ENCODE results near the gene GPR173.

Gene GPR173

DNA sequence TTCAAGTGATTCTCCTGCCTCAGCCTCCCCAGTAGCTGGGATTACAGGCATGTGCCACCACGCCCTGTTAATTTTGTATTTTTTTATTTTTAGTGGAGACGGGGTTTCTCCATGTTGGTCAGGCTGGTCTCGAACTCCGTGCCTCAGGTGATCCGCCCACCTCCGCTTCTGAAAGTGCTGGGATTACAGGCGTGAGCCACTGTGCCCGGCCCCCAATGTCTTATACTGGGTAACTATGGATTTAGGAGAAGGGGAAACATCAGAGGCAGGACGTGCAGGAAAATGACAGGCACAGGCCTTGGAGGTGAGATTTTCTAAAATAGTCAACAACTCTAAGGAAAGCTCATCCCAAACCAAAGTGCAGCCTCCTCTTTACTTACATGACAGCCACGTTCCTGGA, 22.5 kb downstream of the GPR173 start:
- DNase-seq (ENCODE audit: low read depth in 2 of 2), result no peak

DNA sequence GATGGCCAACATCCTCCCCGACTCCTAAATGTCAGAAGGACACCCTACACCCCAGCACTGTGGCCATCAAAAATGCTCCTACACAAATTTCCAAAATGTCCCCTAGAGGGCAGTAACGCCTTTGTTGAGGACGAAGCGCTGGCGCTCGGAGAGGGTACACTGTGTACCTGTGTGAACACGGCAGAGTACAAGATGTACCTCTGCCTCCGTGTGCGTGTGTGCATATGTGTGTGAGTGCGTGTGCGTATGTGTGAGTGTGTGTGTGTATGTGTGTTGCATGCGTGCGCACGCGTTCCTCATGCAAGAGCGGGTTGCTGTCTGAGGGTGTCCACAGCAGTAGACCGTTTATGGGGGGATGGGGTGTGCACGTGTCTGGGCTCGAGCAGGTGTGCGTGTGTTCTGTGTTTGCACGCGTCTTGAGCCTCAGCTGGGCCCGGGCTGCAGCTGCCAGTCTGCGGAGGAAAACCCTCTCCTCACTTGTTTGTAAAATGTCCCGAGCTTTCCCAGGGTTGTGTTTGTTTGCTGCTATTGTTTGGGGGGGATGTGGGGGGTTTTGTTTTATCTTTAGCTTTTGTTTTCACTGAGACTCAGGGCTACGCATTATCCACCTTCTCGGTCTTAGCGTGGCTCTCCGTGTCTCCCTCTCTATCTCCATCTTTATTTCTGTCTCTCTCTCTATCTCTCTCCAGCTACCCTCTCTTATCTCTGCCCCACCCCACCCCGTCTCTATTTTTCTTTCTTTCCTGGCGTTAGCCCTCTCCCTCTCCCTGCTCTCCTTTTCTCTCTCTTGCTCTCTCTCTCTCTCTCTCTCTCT, 23.2 kb downstream of the GPR173 start:
- DNase-seq (ENCODE audit: low read depth in 2 of 2), result peak; percentile 45 to 52

DNA sequence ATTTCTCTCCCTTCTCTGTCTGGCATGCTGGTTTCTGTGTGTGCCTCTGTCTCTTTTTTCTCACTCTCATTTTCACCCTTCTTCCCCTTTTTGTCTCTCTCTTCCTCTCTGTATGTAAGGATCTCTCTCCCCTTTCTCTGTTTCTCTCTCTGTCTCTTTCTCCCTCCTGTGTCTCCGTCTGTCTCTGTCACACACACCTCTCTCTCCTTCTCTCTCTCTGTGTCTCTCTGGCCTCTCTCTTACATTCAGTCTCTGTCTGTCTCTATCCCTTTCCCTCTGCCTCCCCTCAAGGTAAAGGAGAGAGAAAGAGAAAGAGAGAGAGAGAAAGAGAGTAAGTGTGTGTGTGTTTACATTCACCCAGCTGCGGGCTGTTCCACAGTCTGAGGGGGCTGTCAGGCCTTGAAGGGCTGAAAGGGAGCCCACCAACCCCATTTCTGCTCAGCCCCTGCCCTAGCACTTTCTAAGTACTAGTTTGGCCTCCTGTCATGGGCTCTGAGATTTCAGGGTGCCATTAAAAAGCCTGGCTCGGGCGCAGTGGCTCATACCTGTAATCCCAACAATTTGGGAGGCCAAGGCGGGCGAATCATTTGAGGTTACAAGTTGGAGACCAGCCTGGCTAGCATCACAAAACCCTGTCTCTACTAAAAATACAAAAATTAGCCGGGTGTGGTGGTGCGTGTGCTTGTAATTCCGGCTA, 24.0 kb downstream of the GPR173 start:
- DNase-seq (ENCODE audit: low read depth in 2 of 2), result no peak

DNA sequence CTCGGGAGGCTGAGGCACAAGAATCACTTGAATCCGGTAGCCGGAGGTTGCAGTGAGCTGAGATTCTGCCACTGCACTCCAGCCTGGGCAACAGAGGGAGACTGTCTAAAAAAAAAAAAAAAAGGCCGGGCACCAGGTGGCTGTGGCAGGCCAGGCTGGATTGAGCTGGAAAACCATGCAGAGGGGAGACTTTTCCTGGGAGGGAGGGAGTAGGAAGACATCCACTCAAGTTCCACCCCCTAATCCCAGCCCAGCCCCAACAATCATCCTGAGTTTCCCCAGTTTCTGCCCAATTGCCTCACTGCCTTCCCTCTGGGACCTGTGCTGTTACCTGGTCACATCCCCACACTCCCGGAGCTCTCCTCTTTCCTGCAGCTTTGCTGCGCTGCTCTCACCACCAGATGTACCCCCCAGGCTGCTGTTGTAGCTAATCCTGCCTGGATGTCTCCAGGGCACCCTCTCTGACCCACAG, 24.6 kb downstream of the GPR173 start:
- no peak for DNase-seq (ENCODE audit: low read depth in 2 of 2)

DNA sequence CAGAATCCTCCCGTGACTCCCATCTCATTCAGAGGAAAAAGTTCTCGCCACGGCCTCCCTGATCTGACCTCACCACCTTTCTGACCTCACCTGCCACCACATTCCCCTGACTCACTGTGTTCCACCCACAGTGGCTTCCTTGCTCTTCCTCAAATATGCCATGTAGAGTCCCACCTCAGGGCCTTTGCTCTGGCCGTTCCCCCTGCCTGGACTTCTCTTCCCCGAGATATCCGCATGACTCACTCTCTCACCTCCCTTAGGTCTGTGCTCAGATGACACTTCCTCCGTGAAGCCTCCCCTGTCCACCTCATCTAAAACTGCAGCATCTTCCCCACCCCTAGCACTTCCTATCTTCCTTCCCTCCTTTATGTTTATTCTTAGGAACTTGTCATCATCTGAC, 26.4 kb downstream of the GPR173 start:
- DNase-seq (ENCODE audit: low read depth in 2 of 2), result no peak

DNA sequence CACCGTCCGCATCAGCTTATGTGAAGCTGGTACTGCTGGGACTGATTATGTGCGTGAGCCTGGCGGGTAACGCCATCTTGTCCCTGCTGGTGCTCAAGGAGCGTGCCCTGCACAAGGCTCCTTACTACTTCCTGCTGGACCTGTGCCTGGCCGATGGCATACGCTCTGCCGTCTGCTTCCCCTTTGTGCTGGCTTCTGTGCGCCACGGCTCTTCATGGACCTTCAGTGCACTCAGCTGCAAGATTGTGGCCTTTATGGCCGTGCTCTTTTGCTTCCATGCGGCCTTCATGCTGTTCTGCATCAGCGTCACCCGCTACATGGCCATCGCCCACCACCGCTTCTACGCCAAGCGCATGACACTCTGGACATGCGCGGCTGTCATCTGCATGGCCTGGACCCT, 28.1 kb downstream of the GPR173 start:
- DNase-seq (ENCODE audit: low read depth in 2 of 2), result no peak

DNA sequence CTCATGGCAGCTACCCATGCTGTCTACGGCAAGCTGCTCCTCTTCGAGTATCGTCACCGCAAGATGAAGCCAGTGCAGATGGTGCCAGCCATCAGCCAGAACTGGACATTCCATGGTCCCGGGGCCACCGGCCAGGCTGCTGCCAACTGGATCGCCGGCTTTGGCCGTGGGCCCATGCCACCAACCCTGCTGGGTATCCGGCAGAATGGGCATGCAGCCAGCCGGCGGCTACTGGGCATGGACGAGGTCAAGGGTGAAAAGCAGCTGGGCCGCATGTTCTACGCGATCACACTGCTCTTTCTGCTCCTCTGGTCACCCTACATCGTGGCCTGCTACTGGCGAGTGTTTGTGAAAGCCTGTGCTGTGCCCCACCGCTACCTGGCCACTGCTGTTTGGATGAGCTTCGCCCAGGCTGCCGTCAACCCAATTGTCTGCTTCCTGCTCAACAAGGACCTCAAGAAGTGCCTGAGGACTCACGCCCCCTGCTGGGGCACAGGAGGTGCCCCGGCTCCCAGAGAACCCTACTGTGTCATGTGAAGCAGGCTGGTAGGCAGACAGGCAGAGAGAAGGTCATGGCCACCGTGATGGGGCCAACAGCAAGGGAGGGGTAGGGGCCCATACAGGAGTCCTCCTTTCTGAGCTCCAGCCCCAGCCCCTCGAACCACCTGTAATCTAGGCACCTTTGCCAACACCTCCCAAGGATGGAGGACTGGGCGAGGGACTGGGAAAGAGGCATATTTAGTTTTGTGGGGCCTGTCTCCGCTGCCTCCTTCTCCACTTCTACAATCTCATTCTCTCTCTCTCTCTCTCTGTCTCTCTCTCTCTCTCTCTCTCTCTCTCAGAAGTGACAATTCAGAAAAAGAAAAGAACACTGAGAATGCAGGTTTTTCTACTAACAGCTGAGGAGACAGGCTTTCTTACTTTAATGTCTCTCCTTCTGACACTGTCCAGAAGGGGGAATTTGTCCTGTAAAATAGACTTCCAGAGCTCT, 28.9 kb downstream of the GPR173 start:
- DNase-seq (ENCODE audit: low read depth in 2 of 2), result no peak

DNA sequence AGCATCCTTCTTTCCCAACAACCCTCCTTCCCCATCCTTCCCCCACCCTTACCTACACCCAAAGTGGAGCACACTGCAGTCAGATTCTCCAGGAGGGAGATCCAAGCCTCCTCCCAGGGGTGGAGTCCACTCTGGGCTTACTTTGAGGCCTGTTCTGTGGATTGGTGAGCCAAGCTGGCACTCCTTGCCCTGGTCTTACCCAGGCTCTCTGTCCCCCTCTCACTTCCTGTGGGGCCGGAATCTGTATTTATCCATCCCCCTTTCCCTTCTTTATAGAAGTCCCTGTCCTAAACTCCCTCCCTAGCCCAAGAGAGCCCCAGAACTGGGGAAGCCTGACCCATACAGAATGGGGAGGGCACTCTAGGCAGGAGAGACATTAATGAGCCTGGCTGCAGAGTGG, 30.4 kb downstream of the GPR173 start:
- DNase-seq (ENCODE audit: low read depth in 2 of 2), result no peak

DNA sequence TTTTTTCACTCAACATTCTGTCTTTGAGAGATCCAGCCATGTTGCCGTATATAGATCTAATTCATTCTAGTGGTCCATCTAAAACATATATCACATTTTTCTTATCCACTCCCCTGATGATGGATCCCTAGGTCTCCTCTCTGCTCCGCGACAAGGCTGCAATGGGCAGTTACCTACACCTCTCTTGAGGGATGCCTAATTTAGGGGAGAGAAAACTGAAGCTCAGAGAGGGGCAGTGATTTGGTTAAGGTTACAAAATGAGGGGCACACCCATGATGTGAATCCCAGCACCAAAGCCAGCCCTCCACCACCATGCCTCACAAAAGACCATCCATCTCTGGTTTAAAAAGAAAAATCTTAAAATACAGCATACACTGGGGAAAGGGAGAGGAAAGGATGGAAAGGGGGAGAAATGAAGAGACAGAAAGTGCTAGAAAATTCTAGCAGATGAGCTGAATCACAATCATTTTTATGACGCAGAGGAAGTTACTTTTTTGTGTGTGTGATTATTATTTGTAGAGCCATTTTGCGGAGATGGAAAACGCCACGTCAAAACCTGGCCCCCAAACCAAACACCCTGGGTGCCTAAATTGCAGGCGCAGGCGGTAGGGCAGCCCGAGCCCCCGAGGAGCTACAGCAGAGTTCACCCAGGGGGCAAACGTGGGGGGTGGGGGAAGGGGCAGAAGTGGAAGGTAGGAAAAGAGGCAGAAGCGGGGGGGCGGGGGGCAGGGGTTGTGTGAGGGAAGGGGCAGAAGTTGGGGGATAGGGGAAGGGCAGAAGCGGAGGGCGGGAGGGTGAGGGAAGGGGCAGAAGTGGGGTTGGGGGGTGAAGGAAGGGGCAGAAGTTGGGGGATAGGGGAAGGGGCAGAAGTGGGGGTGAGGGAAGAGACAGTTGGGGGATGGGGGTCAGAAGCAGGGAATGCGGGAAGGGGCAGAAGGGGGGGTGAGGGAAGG, 32.3 kb downstream of the GPR173 start:
- peak in 1 of 2 donors; percentile 27 for DNase-seq (ENCODE audit: low read depth in 2 of 2)

DNA sequence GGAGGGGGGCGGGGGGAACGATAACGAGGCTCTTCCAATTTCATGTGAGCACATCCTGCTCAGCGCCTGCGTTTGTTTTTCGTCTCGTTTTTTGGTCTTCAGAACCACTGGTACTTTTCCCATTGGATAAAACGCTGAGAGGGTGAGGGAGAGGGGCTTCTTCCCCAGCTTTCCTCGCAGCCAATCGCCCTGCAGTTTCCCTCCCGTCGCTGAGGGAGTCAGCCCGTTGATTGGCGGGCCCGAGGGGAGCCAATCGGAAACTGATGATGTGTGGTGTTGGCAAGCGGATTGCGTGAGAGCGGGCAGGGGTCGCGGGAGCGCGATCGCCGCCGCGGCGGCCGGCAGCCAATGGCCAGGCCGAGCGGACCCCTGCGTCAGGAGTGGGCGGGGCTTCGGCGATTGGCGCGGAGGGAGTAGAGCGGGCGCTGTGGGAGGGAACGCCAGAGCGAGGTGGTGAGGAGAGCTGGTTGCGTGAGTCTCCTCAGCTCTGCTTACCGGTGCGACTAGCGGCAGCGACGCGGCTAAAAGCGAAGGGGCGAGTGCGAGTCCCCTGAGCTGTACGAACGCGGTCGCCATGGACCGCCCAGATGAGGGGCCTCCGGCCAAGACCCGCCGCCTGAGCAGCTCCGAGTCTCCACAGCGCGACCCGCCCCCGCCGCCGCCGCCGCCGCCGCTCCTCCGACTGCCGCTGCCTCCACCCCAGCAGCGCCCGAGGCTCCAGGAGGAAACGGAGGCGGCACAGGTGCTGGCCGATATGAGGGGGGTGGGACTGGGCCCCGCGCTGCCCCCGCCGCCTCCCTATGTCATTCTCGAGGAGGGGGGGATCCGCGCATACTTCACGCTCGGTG, 33.6 kb downstream of the GPR173 start, which contains the start of gene TSPYL2:
TSPYL2 (plus strand) TSS at position 443 of the 848 bp plus-strand sequence; CDS start at position 575, 132 bp downstream.
- DNase-seq (ENCODE audit: low read depth in 2 of 2), result peak; percentile 86 to 92

DNA sequence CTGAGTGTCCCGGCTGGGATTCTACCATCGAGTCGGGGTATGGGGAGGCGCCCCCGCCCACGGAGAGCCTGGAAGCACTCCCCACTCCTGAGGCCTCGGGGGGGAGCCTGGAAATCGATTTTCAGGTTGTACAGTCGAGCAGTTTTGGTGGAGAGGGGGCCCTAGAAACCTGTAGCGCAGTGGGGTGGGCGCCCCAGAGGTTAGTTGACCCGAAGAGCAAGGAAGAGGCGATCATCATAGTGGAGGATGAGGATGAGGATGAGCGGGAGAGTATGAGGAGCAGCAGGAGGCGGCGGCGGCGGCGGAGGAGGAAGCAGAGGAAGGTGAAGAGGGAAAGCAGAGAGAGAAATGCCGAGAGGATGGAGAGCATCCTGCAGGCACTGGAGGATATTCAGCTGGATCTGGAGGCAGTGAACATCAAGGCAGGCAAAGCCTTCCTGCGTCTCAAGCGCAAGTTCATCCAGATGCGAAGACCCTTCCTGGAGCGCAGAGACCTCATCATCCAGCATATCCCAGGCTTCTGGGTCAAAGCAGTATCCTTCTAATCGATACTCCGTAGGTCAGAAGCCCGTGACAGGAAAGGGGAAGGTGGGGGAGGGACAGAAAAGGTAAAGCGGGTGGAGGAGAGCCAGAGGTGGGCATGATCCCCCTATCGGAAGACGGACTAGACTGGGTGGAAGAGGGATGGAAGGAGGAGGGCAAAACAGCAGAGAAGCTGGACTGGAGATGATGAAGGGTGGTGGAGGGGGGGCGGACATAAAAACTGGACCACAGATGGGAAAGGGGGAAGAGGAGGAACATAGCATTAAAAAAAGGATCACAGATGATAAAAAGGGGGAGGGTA, 34.4 kb downstream of the GPR173 start:
- DNase-seq (ENCODE audit: low read depth in 2 of 2), result no peak

DNA sequence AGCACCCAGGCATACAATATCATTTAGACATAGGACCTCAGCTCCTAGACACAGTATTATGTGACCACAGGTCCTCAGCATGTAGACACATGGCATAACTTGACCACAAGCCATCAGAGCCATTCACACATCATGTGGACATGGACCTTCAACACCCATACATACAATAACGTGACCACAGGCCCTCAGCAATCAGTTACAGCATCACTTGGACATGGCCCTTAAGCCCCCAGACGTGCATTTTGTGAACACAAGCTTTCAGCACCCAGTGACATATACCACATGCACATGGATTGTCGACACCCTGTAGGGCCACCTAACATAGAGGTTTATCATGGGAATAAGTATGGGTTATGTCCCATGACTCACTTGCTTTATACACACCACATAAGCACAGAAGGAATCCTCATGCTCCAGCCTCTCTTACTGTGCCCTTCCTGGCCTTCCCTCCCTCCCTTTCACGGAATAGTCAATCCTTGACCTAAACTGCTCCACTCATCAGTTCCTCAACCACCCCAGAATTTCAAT, 35.5 kb downstream of the GPR173 start:
- DNase-seq (ENCODE audit: low read depth in 2 of 2), result no peak

DNA sequence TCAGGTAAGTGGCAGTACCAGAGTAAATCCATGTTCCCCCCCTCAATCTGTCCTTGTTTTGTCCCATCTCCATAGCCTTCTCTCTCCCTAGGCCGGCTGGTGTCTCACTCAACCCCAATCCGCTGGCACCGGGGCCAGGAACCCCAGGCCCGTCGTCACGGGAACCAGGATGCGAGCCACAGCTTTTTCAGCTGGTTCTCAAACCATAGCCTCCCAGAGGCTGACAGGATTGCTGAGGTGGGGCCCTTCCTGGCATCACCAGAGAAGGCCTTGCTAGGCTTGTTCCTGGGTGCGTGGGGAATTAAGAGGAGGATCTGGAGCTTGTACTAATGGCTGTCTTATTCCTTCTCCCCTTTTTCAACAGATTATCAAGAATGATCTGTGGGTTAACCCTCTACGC, 36.3 kb downstream of the GPR173 start:
- no peak for DNase-seq (ENCODE audit: low read depth in 2 of 2)

DNA sequence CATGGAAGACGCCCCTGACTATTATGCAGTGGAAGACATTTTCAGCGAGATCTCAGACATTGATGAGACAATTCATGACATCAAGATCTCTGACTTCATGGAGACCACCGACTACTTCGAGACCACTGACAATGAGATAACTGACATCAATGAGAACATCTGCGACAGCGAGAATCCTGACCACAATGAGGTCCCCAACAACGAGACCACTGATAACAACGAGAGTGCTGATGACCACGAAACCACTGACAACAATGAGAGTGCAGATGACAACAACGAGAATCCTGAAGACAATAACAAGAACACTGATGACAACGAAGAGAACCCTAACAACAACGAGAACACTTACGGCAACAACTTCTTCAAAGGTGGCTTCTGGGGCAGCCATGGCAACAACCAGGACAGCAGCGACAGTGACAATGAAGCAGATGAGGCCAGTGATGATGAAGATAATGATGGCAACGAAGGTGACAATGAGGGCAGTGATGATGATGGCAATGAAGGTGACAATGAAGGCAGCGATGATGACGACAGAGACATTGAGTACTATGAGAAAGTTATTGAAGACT, 37.2 kb downstream of the GPR173 start:
- DNase-seq (ENCODE audit: low read depth in 2 of 2), result no peak

DNA sequence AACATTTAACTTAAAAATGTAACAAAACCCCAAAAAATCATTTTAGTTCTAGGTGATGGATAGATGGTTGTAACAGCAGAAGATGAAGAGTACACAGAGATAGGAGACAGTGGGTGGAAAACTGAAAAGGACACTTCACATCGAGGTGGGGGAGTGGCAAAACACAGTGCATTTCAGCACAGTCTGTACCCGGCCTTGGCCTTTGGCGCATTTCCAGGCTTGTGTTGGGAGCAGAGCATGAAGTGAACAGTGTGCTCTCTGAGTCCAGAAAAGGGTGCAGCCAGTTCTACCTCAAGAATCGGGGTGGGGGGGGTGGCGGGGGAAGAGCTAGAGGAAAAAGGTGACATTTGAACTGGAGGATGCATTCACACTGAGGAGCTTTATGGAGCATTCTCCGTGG, 37.9 kb downstream of the GPR173 start:
- no peak for DNase-seq (ENCODE audit: low read depth in 2 of 2)

DNA sequence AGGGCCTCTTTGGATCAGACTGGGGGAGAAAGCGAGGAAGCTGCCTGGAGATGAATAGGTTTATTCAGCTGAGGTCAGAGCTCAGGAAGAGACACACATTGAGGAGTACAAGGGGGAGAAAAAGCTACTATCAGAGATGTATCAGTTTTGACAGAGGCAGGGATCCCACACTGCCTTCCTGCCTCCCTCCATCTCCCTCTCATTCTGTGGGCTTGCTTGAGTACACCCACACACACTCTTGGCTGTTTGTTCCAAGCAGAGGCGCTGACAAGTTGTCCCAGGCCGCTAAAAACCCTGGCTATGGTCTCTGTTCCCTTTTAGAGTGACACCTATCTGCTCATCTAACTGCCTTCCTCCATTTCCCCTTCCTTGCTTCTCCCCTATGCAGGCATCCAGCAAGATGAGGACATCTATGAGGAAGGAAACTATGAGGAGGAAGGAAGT, 38.8 kb downstream of the GPR173 start:
- no peak for DNase-seq (ENCODE audit: low read depth in 2 of 2)

DNA sequence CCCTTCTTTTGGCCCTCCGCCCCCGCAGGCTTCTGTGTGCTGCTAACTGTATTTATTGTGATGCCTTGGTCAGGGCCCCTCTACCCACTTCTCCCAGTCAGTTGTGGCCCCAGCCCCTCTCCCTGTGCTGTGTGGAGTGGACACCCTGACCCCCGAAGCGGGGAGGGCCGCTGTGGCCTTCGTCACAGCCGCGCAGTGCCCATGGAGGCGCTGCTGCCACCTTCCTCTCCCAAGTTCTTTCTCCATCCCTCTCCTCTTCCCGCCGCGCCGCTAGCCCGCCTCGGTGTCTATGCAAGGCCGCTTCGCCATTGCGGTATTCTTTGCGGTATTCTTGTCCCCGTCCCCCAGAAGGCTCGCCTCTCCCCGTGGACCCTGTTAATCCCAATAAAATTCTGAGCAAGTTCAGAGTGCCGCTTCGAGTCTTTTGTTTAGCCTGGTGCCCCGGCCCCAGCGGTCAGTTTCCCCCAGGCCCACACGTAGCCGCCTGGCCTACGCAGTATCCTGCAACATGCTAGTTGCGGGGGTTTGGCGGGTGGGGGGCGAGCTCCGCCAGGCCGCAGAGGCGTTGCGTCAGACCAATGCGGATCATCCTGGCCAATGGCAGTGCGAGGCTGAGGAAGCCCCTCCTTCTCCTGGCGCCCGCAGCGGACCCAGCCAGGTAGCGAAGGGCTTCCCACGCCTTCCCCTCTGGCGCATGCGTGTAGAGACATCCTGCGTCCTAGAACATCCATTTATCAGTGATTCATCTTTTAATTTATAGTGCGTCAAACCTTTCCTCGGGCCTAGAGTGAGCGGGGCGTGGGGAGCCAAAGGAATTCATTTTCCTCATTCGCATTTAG, 39.8 kb downstream of the GPR173 start:
- DNase-seq (ENCODE audit: low read depth in 2 of 2), result peak; percentile 74 to 80
